HG02970 (cell line): ENCODE results near the gene RASA3.

ENCODE experiments used
- ATAC-seq: cut with Tn5 transposase; IDR thresholded peaks from one replicate; pipeline ENCODE4 v1.9.1; 2021; ENCODE audit warnings: mild to moderate bottlenecking, moderate library complexity, moderate number of reproducible peaks; ENCODE audit not compliant: unreplicated experiment, low FRiP score

Gene RASA3

GRCh38 chr13:114071991-114072390, 60.4 kb downstream of the RASA3 start:
- no peak for ATAC-seq

GRCh38 chr13:114071410-114071809, 61.0 kb downstream of the RASA3 start:
- no peak for ATAC-seq

- ATAC-seq, result no peak
Observed at GRCh38 chr13:114070098-114070799, 62.2 kb downstream of the RASA3 start.

GRCh38 chr13:114069376-114070097, 62.9 kb downstream of the RASA3 start:
- no peak for ATAC-seq

GRCh38 chr13:114068656-114069318, 63.6 kb downstream of the RASA3 start:
- no peak for ATAC-seq

- no peak for ATAC-seq
Observed at GRCh38 chr13:114067886-114068651, 64.4 kb downstream of the RASA3 start.

- peak; percentile 39 for ATAC-seq
Observed at GRCh38 chr13:114067381-114067885, 65.0 kb downstream of the RASA3 start.

GRCh38 chr13:114066956-114067355, 65.5 kb downstream of the RASA3 start:
- no peak for ATAC-seq

- no peak for ATAC-seq
Observed at GRCh38 chr13:114065926-114066774, 66.3 kb downstream of the RASA3 start.

- ATAC-seq, result no peak
Observed at GRCh38 chr13:114065141-114065925, 67.1 kb downstream of the RASA3 start.

GRCh38 chr13:114064450-114065140, 67.8 kb downstream of the RASA3 start:
- ATAC-seq, result no peak

- no peak for ATAC-seq
Observed at GRCh38 chr13:114063545-114064449, 68.6 kb downstream of the RASA3 start.

GRCh38 chr13:114062754-114063153, 69.7 kb downstream of the RASA3 start:
- ATAC-seq, result no peak

GRCh38 chr13:114062341-114062740, 70.1 kb downstream of the RASA3 start:
- ATAC-seq, result no peak

- ATAC-seq, result no peak
Observed at GRCh38 chr13:114061744-114062143, 70.7 kb downstream of the RASA3 start.

GRCh38 chr13:114061047-114061446, 71.4 kb downstream of the RASA3 start:
- no peak for ATAC-seq
